Stomach (tissue), 9 donors: ENCODE data around the gene KLHL36. TPM values are rescaled to one million over a fixed set of nuclear protein-coding genes. Genes with fewer than 3 reads are reported as not detected.
A peak's percentile ranks its signal among the peaks of the same experiment; 100 is the strongest.

Experiments used
- DNase-seq, 2 donors: peaks; one replicate each; pipeline versions ENCODE4 v3.0.0 to v3.0.0-alpha.2; 2013 to 2019
- H3K27ac ChIP-seq, 5 donors: fragments of 200-600 bp in 4 of 5; sonication (generic) in 4 of 5; one replicate each; pipeline ENCODE4 v1.5.1; 2013 to 2019; ENCODE audit warnings: mild to moderate bottlenecking in 1 of 5, moderate library complexity in 1 of 5
- H3K27me3 ChIP-seq, 3 donors: fragments of 200-600 bp; sonication (generic); one replicate each; pipeline ENCODE4 v1.5.1; 2017 to 2019; ENCODE audit warnings: mixed run types in 1 of 3
- H3K36me3 ChIP-seq, 4 donors: fragments of 200-600 bp; sonication (generic); 1 replicate in 3 of 4; 2 replicates in 1 of 4; pipeline ENCODE4 v1.5.1; 2016 to 2019
- H3K4me1 ChIP-seq, 4 donors: fragments of 200-600 bp; sonication (generic); one replicate each; pipeline ENCODE4 v1.5.1; 2016 to 2019
- H3K4me3 ChIP-seq, 4 donors: fragments of 200-600 bp; sonication (generic) in 3 of 4; one replicate each; pipeline ENCODE4 v1.5.1; 2016 to 2019; ENCODE audit warnings: mild to moderate bottlenecking in 1 of 4
- H3K9me3 ChIP-seq, 4 donors: fragments of 200-600 bp; sonication (generic); one replicate each; pipeline ENCODE4 v1.5.1; 2016 to 2019
- EP300 ChIP-seq: sonication (generic); formaldehyde crosslinking; IDR thresholded peaks from one replicate; pipeline ENCODE4 v1.6.1; 2017; ENCODE audit warnings: antibody characterized with exemption
- POLR2A ChIP-seq, 4 donors: fragments of 450-650 bp; IDR thresholded peaks; one replicate each; pipeline ENCODE4 v1.6.1; 2016; ENCODE audit warnings: antibody characterized with exemption in 4 of 4, control low read depth in 2 of 4, mild to moderate bottlenecking in 1 of 4, moderate library complexity in 1 of 4
- POLR2AphosphoS5 ChIP-seq, 3 donors: sonication (generic); formaldehyde crosslinking; IDR thresholded peaks; one replicate each; pipeline ENCODE4 v1.6.1; 2016; ENCODE audit warnings: antibody characterized with exemption in 3 of 3
- WGBS, 5 donors: extraction: QIAGEN DNeasy Blood & Tissue Kit in 3 of 5; methylation state at CpG; one replicate each; pipeline versions ENCODE4 v1.1.5 to v1.1.7; 2013 to 2018; 5-methylcytosine and 5-hydroxymethylcytosine counted together
- intact Hi-C: fragments of 100-400 bp; cut with DNase I; formaldehyde crosslinking; loops from one replicate; pipeline ENCODE4 v1.15.1; 2023; ENCODE audit warnings: low total_unique reads
- polyA plus RNA-seq, 3 donors: library from polyadenylated mRNA; stranded (reverse); fragments of 200-250 nt; gene quantifications; one replicate each; pipeline ENCODE4 v1.2.3, GENCODE V29; 2013
- total RNA-seq, 5 donors: library from RNA; depleted of rRNA; stranded (reverse); fragments of >200 nt; gene quantifications; one replicate each; pipeline versions ENCODE4 v1.1.0 to v1.2.3, GENCODE V29; 2014 to 2016
- TF ChIP-seq, protein P1 (sequence below), 7 experiments: fragments of 450-650 bp in 4 of 7; fragments of 200-600 bp in 3 of 7; sonication (generic) in 3 of 7; IDR thresholded peaks; one replicate each; pipeline ENCODE4 v1.5.1; 2016 to 2019; ENCODE audit warnings: antibody characterized with exemption in 7 of 7, control low read depth in 2 of 7, mild to moderate bottlenecking in 1 of 7
- donor health status: healthy with polysubstance abuse.
- donor health status: Bipolar disorder and iron deficiency.
- donor health status: healthy.

Gene KLHL36
- total and polyA plus RNA-seq, 8 donors = 10.5 to 62.4 (median 35.3) TPM

DNA sequence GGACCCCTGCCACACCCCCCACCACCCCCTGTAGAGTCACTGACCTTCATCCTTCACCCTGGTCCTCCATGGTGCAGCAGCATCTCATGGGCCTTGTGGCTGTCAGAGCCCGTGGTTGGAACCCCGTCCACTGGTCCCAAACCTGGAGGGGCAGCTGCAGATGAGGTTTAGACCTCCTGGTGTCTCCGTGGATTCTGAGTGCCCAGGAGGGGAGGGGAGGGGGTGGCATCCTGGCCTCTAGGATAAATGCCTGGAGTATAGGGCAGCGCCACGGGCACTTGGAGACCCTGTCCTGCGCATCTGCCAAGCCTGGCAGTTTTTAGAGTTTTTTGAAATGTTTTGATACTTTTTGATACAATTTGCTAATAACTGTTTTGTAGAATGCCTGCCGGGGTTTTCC is 17.5 kb downstream of the KLHL36 start:
- 84 to 96% (median 90%) methylated on average over 5 to 7 of the region's 7 CpGs for WGBS, 5 donors
- TF ChIP-seq, protein P1, sequence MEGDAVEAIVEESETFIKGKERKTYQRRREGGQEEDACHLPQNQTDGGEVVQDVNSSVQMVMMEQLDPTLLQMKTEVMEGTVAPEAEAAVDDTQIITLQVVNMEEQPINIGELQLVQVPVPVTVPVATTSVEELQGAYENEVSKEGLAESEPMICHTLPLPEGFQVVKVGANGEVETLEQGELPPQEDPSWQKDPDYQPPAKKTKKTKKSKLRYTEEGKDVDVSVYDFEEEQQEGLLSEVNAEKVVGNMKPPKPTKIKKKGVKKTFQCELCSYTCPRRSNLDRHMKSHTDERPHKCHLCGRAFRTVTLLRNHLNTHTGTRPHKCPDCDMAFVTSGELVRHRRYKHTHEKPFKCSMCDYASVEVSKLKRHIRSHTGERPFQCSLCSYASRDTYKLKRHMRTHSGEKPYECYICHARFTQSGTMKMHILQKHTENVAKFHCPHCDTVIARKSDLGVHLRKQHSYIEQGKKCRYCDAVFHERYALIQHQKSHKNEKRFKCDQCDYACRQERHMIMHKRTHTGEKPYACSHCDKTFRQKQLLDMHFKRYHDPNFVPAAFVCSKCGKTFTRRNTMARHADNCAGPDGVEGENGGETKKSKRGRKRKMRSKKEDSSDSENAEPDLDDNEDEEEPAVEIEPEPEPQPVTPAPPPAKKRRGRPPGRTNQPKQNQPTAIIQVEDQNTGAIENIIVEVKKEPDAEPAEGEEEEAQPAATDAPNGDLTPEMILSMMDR (IDR thresholded peaks at IDR 0.05) = no peak
- no peak for TF ChIP-seq POLR2AphosphoS5 (IDR thresholded peaks at IDR 0.05)
- no peak for TF ChIP-seq POLR2A (IDR thresholded peaks at IDR 0.05)
- no peak for TF ChIP-seq EP300
- H3K27ac ChIP-seq = no peak overlapping the region
- no peak overlapping the region for H3K4me3 ChIP-seq
- no peak for DNase-seq
- H3K27me3 ChIP-seq = no peaks in the 10 kb centered on the region
- H3K36me3 ChIP-seq = peaks cover 38 to 75% (median 68%) of the 10 kb centered on the region in 4 donors
- no peaks in the 10 kb centered on the region for H3K9me3 ChIP-seq
- H3K4me1 ChIP-seq = peaks cover 0 to 16% (median 0%) of the 10 kb centered on the region in 4 donors
- intact Hi-C loops = no loop called here

DNA sequence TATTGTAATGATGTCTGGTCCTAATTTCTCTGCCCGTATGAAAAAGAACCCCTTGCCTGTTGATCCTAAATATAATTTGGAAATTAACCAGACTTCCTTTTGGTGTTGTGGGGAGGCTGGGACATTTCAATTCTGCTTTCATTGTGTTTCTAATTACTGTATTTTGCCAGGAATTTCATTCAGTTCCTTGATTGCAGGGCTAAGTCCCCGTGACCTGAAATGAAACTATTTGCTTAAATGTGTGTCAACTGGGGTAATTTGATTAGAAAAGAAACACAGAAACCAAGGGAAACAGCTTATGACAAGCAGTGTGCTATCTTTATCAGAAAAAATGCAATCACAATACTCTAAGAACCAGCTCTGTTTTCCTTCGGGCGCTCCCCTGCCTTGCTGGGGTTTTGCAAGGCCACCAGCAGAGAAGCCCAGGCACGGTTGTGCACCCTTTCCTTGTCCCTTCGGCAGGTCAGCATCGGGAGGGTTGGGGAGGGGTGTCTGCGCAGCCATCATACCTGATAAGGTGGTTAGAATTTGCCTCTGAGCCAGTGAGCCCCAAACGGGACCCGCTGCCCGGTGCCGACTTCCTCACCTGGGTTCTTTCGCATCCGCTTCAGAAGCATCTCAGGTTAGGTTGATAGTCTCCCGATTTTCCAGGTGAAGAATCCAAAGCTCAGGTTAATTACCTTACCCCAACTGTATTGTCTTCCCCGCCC is 19.4 kb downstream of the KLHL36 start:
- Histone ChIP-seq H3K9me3 (no peaks in the 10 kb centered on the region), H3K4me1 (peaks cover 0 to 23% (median 8%) of the 10 kb centered on the region in 4 donors), H3K27ac (no peak overlapping the region), H3K27me3 (no peaks in the 10 kb centered on the region), H3K36me3 (peaks cover 20 to 55% (median 48%) of the 10 kb centered on the region in 4 donors), H3K4me3 (no peak overlapping the region)
- intact Hi-C loops = no loop called here
- no peak for TF ChIP-seq EP300
- TF ChIP-seq, protein P1 (IDR thresholded peaks at IDR 0.05) = no peak
- no peak for TF ChIP-seq POLR2AphosphoS5 (IDR thresholded peaks at IDR 0.05)
- no peak for TF ChIP-seq POLR2A (IDR thresholded peaks at IDR 0.05)
- DNase-seq = peak in 1 of 2 donors; percentile 36
- WGBS, 5 donors = 49 to 73% (median 53%) methylated on average over 16 of the region's 16 CpGs

DNA sequence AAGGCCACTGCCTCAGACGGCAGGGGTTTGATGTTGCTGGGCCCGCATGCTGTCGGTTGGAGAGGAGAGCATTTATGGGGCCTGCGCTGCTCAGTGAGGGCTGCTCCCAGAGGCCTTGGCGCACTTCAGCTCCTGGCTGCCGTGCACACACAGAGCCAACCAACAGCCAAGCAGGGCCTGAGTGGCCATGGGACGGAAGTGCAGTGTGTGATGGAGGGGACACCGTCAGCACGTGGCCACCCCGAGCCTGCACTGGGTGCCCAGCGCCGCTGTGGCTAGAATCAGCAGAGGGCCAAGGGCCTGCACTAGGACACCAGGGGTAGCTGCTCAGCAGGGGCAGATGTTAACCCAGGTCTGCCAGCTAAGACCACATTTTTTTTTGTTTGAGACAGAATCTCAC is 21.8 kb downstream of the KLHL36 start:
- 82 to 93% (median 88%) methylated on average over 11 to 12 of the region's 12 CpGs for WGBS, 5 donors
- Histone ChIP-seq H3K27ac (no peak overlapping the region), H3K4me3 (no peak overlapping the region), H3K9me3 (no peaks in the 10 kb centered on the region), H3K36me3 (peaks cover 7 to 32% (median 26%) of the 10 kb centered on the region in 4 donors), H3K4me1 (peaks cover 0 to 18% (median 8%) of the 10 kb centered on the region in 4 donors), H3K27me3 (no peaks in the 10 kb centered on the region)
- no peak for DNase-seq
- no peak for TF ChIP-seq EP300
- intact Hi-C loops = loop anchor here (5.0 kb wide), 1 partner anchor 57 kb away; no protein-coding TSS in a partner anchor

DNA sequence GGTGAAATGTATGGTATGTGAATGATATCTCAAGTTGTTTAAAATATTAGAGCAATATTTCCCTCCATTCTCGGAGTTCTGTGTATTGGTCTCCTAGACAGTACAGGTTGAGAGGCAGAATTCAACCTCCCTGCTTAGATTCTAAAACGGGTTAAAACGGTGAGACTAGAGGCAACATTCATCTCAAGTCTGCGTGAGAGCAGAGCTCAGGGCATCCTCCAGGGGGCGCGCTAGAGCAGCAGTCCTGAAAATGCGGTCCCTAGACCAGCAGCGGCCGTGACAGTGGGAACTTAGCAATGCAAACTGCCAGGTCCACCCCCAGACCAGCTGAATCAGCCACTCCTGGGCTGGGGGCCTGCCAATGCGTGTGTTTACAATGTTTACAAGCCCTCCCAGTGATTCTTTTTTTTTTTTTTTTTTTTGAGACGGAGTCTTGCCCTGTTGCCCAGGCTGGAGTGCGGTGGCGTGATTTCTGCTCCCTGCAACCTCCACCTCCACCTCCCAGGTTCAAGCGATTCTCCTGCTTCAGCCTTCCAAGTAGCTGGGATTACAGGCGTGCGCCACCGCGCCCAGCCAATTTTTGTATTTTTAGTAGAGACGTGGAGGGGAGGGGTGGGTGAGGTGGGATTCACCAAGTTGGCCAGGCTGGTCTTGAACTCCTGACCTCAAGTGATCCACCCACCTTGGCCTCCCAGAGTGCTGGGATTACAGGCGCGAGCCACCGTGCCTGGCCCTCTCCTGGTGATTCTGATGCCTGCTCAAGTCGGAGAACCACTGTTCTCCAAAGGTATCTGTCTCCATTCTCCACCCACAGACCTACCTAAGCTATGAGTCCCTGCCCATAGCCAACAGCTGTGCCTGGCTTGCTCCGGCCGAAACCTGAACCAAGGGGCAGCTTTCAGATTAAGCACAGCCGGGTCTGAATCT is 24.2 kb downstream of the KLHL36 start:
- peaks cover 0 to 11% (median 8%) of the 10 kb centered on the region in 4 donors for H3K4me1 ChIP-seq
- DNase-seq = peak; percentile 87 to 88
- 51 to 57% (median 53%) methylated on average over 21 to 26 of the region's 26 CpGs for WGBS, 5 donors
- intact Hi-C loops = loop anchor here (5.0 kb wide), 1 partner anchor 55 kb away; no protein-coding TSS in a partner anchor
- H3K4me3 ChIP-seq = no peak overlapping the region
- H3K27me3 ChIP-seq = no peaks in the 10 kb centered on the region
- no peak overlapping the region for H3K27ac ChIP-seq
- no peaks in the 10 kb centered on the region for H3K9me3 ChIP-seq
- H3K36me3 ChIP-seq = peaks cover 0 to 12% (median 10%) of the 10 kb centered on the region in 4 donors
- TF ChIP-seq POLR2A (IDR thresholded peaks at IDR 0.05) = no peak
- no peak for TF ChIP-seq EP300
- TF ChIP-seq, protein P1 (IDR thresholded peaks at IDR 0.05) = peak in 5 of 7 experiments; percentile 66 to 92 (median 87)
- TF ChIP-seq POLR2AphosphoS5 (IDR thresholded peaks at IDR 0.05) = peak in 1 of 3 donors; percentile 51
